PFSK-1 (cell line): Measurements from ENCODE around the gene RFT1.

Source experiments
- FOXP2 ChIP-seq: optimal IDR thresholded peaks from 2 replicates; pipeline ENCODE3; 2011; ENCODE audit warnings: borderline replicate concordance, control low read depth, inconsistent platforms; ENCODE audit not compliant: insufficient read depth; ENCODE audit errors: extremely low read length, extremely low read depth
- POLR2AphosphoS5 ChIP-seq: IDR thresholded peaks from 2 replicates; pipeline ENCODE4 v1.6.1; 2012; ENCODE audit warnings: low read depth, mild to moderate bottlenecking, control low read depth, low read length, moderate library complexity
- SIN3A ChIP-seq: IDR thresholded peaks from 2 replicates; pipeline ENCODE4 v1.6.1; 2012; ENCODE audit warnings: mild to moderate bottlenecking, low read length, moderate library complexity, borderline replicate concordance; ENCODE audit not compliant: insufficient read depth
- TAF1 ChIP-seq: IDR thresholded peaks from 2 replicates; pipeline ENCODE4 v1.6.1; 2012; ENCODE audit warnings: low read length, control low read depth, borderline replicate concordance; ENCODE audit not compliant: insufficient read depth
- TF ChIP-seq, protein P1 (sequence below), 2 experiments: IDR thresholded peaks; 2 replicates each; pipeline versions ENCODE4 v1.6.1 to v1.8.0; 2011 to 2012; ENCODE audit warnings: low read depth in 2 of 2, low read length in 2 of 2, control low read depth in 1 of 2, inconsistent platforms in 1 of 2, mild to moderate bottlenecking in 1 of 2, moderate library complexity in 1 of 2; ENCODE audit not compliant: insufficient read depth in 1 of 2

The RFT1 gene

DNA sequence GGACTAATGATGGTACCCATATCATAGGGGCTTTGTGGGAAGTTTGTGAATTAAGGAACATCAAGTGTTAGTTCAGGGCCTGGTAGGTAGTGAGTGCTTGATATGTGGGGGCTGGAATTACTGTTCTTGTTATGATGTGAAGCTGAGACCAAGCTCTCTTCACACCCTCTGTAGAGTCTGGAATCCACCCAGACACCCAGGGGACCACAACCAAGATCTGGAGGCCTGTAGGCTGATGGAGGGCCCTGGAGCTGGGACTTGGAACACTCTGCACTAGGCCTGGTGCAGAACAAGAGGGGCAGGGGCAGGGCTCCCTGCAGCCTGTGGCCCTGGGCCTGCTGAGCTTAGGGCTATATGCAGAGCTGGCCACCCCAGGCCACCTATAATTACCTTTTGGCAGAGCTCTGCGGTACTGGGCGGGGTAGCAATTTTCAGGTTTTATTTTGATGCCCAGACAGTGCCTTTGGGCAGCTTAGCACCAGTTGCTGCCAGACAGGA, 17.7 kb upstream of the RFT1 start:
- no peak for TF ChIP-seq TAF1

DNA sequence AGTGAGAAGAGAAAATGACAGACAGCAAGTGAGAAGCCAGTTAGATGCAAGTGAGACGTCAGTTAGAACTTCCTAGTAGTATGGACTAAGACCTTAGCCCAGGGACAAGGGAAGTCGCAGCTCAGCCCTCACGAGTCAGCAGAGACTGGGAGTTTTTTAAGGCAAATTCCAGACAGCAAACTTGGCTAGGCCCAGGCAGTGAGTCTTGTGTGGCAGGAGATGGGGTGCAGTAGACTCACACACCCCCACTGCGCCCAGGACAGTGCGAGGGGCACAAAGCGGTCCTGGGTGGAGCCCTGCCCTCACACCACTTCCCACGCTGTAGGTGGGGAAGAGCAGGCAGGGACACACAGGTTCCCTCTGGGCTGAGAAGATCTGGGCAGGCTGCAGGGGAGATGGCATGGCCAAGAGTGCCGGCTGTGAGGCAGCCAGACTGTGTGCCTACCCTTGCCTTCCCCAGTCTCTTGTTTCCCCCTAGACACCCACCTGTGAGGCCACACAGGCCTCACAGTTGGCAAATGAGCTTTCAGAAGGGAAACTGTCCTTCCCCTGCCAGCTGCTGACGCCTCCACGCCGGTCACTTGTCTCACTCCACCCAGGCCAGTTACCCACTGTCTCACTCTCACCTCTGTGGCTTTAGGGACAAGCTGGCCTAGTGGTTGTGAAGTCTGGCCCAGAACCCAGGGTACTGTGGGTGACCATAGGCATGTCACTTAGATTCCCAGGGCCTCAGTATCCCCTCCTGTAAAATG, 17.1 kb upstream of the RFT1 start:
- TF ChIP-seq FOXP2, result no peak
- TF ChIP-seq, protein P1, sequence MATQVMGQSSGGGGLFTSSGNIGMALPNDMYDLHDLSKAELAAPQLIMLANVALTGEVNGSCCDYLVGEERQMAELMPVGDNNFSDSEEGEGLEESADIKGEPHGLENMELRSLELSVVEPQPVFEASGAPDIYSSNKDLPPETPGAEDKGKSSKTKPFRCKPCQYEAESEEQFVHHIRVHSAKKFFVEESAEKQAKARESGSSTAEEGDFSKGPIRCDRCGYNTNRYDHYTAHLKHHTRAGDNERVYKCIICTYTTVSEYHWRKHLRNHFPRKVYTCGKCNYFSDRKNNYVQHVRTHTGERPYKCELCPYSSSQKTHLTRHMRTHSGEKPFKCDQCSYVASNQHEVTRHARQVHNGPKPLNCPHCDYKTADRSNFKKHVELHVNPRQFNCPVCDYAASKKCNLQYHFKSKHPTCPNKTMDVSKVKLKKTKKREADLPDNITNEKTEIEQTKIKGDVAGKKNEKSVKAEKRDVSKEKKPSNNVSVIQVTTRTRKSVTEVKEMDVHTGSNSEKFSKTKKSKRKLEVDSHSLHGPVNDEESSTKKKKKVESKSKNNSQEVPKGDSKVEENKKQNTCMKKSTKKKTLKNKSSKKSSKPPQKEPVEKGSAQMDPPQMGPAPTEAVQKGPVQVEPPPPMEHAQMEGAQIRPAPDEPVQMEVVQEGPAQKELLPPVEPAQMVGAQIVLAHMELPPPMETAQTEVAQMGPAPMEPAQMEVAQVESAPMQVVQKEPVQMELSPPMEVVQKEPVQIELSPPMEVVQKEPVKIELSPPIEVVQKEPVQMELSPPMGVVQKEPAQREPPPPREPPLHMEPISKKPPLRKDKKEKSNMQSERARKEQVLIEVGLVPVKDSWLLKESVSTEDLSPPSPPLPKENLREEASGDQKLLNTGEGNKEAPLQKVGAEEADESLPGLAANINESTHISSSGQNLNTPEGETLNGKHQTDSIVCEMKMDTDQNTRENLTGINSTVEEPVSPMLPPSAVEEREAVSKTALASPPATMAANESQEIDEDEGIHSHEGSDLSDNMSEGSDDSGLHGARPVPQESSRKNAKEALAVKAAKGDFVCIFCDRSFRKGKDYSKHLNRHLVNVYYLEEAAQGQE (IDR thresholded peaks at IDR 0.05; ENCODE audit: insufficient read depth in 1 of 2, low read depth in 2 of 2, low read length in 2 of 2), result no peak
- no peak for TF ChIP-seq TAF1

DNA sequence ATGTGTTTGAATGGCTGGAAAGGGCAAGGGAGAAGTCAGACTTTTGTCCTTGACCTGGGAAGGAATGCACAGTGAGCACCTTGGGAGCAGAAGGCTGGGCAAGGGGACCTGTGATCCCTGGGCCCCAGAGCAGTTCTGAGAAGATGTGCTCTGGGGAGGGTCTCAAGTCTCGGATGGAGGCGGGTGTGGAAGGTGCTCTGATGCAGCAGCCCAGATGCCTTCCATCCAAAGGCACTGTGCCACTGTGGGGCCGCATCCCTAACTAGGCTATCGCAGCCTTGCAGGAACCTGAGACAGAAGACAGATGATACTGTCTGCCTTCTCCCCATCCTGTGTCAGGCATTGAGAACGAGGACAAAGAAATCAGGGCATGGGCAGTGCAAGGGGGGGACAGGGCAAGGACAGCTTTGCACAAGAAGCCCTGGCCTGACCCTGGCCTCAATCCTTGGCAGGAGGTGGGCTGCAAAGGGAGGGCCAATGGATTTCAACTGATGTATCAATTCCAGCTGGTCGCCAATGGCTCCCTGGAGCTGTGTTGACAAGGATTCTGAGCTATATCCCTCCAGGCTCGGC, 16.2 kb upstream of the RFT1 start:
- TF ChIP-seq, protein P1 (IDR thresholded peaks at IDR 0.05; ENCODE audit: insufficient read depth in 1 of 2, low read depth in 2 of 2, low read length in 2 of 2), result no peak
- TF ChIP-seq TAF1 (no peak), FOXP2 (no peak)

DNA sequence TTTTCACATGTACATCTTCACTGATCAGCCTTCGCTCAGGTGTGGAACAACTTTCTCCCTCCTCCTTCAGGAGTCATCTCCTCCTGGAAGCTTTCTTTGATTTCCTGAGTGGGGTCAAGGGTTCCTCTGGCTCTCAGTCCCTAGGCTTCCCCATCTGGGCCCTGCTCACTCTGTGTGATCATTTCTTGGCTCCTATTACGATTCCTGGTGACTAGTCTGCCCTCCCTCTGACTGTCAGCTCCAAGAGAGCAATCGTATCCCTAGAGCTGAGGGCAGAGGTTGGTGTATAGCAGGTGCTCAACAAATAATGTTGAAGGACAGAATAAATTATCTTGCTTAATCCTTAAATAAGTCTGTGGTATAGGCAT, 15.5 kb upstream of the RFT1 start:
- TF ChIP-seq, protein P1 (IDR thresholded peaks at IDR 0.05; ENCODE audit: insufficient read depth in 1 of 2, low read depth in 2 of 2, low read length in 2 of 2), result no peak
- TF ChIP-seq TAF1, result no peak
- no peak for TF ChIP-seq SIN3A
- no peak for TF ChIP-seq FOXP2
- no peak for TF ChIP-seq POLR2AphosphoS5

DNA sequence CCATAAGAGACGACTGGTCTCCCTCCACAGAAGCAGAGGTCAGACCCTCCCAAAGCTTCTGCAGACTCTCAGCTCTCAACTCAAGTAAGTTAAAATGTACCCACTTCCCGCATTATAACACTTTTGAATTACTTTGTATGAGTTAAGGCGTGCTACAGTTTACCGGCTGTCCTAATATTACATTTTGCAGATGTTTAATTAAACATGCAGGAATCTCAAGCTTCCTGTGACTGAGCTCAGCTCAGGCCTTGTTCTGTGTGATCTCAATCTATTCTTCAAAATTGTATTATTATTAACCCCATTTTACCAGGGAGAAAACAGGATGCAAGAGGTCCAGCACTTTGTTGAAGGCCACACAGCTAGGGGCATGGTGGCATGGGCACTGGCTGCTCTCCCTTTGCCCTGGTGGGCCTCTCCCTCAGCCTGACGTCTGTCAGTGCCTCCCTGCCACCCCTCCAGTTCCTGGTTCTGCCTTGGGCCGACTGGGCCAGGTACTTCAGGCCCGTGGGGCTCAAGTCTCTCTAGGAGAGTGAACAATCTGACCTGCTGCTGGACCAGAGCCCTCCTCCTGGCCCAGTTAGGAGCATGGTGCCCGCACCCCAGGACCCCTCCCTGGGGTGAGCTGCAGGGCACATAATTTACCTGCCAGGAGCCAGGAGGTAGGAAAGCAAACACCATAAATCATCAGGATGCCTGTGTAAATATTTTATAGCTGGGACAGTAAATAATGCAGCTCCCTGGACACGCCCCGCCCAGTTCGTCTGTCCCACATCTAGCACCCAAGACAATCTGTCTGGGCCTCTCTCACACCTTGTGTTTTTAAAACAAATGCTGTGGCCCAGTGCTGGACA, 14.9 kb upstream of the RFT1 start:
- TF ChIP-seq POLR2AphosphoS5 (no peak), FOXP2 (no peak), SIN3A (no peak), TAF1 (no peak)
- TF ChIP-seq, protein P1 (IDR thresholded peaks at IDR 0.05; ENCODE audit: insufficient read depth in 1 of 2, low read depth in 2 of 2, low read length in 2 of 2), result no peak
